Esophagus muscularis mucosa (tissue), 4 donors: ENCODE data around the gene BRCC3.

Experiments
- CTCF ChIP-seq, 3 experiments: fragments of 200-600 bp in 2 of 3; fragments of 450-650 bp in 1 of 3; sonication (generic) in 2 of 3; IDR thresholded peaks; one replicate each; pipeline ENCODE4 v1.5.1; 2017 to 2019; ENCODE audit warnings: antibody characterized with exemption in 3 of 3, mild to moderate bottlenecking in 2 of 3, moderate library complexity in 1 of 3
- EP300 ChIP-seq: sonication (generic); formaldehyde crosslinking; IDR thresholded peaks from one replicate; pipeline ENCODE4 v1.6.1; 2017; ENCODE audit warnings: antibody characterized with exemption
- POLR2A ChIP-seq: fragments of 450-650 bp; IDR thresholded peaks from one replicate; pipeline ENCODE4 v1.6.1; 2017; ENCODE audit warnings: antibody characterized with exemption, moderate library complexity, mild to moderate bottlenecking, low read depth
- POLR2AphosphoS5 ChIP-seq, 2 donors: sonication (generic); formaldehyde crosslinking; IDR thresholded peaks; one replicate each; pipeline ENCODE4 v1.6.1; 2017; ENCODE audit warnings: antibody characterized with exemption in 2 of 2

- TF ChIP-seq CTCF (IDR thresholded peaks at IDR 0.05): no peak
- no peak for TF ChIP-seq POLR2A
- TF ChIP-seq POLR2AphosphoS5 (IDR thresholded peaks at IDR 0.05): no peak
- TF ChIP-seq EP300: no peak
Observed at GRCh38 chrX:155056471-155056870, 14.8 kb upstream of the BRCC3 start.
